HL-60 (cell line): ENCODE data around the gene KIF26A.

Experiments
- GABPA ChIP-seq: IDR thresholded peaks from 2 replicates; pipeline ENCODE4 v1.6.1; 2012; ENCODE audit warnings: low read depth
- TF ChIP-seq, protein P1 (sequence below): IDR thresholded peaks from one replicate; pipeline ENCODE4 v1.5.1; 2011; ENCODE audit warnings: low read length, control low read depth, inconsistent platforms; ENCODE audit not compliant: insufficient read depth

DNA sequence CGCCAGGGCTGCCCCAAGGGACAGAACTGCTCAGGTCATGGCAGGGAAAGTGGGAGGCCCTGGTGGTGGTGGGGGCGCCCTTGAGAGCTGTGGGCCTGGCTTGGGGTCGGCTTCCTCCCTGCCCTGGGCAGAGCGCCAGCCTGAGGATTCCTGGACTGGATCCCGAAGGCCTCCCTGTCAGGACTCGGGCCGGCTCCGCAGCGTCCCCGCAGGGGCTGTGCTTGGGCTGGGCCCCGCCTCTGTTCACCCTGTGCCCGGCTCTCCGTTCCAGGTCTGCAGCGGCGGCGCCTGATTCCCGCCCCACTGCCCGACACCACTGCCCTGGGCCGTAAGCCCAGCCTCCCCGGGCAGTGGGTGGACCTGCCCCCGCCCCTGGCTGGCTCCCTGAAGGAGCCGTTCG is 39.9 kb downstream of the KIF26A start:
- TF ChIP-seq, protein P1, sequence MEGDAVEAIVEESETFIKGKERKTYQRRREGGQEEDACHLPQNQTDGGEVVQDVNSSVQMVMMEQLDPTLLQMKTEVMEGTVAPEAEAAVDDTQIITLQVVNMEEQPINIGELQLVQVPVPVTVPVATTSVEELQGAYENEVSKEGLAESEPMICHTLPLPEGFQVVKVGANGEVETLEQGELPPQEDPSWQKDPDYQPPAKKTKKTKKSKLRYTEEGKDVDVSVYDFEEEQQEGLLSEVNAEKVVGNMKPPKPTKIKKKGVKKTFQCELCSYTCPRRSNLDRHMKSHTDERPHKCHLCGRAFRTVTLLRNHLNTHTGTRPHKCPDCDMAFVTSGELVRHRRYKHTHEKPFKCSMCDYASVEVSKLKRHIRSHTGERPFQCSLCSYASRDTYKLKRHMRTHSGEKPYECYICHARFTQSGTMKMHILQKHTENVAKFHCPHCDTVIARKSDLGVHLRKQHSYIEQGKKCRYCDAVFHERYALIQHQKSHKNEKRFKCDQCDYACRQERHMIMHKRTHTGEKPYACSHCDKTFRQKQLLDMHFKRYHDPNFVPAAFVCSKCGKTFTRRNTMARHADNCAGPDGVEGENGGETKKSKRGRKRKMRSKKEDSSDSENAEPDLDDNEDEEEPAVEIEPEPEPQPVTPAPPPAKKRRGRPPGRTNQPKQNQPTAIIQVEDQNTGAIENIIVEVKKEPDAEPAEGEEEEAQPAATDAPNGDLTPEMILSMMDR: no peak
- TF ChIP-seq GABPA: no peak
